KMS-11 (cell line): Measurements from ENCODE around the gene IMMP2L.

ENCODE experiments used
- H2AFZ ChIP-seq: fragments of 200-600 bp; sonication (generic); 2 replicates; pipeline ENCODE4 v1.6.1; 2016; ENCODE audit warnings: antibody characterized with exemption, mixed run types, low read depth
- H3K27ac ChIP-seq: fragments of 200-600 bp; sonication (generic); 2 replicates; pipeline ENCODE4 v1.6.1; 2016; ENCODE audit warnings: mild to moderate bottlenecking, mixed run types
- H3K27me3 ChIP-seq: fragments of 200-600 bp; sonication (generic); 2 replicates; pipeline ENCODE4 v1.6.1; 2017; ENCODE audit warnings: mild to moderate bottlenecking, low read depth, mixed run types, moderate library complexity; ENCODE audit not compliant: insufficient read depth
- H3K36me3 ChIP-seq: fragments of 200-600 bp; sonication (generic); 2 replicates; pipeline ENCODE4 v1.6.1; 2017; ENCODE audit warnings: mild to moderate bottlenecking, mixed run types; ENCODE audit not compliant: insufficient read depth
- H3K4me1 ChIP-seq: fragments of 200-600 bp; sonication (generic); 2 replicates; pipeline ENCODE4 v1.6.1; 2016; ENCODE audit warnings: mild to moderate bottlenecking, low read depth, mixed run types; ENCODE audit not compliant: poor library complexity, severe bottlenecking
- H3K4me2 ChIP-seq: fragments of 200-600 bp; sonication (generic); 2 replicates; pipeline ENCODE4 v1.7.0; 2016; ENCODE audit warnings: mild to moderate bottlenecking, mixed run types
- H3K4me3 ChIP-seq: fragments of 200-600 bp; sonication (generic); IDR thresholded peaks from 2 replicates; pipeline ENCODE4 v1.6.1; 2017; ENCODE audit warnings: low read depth, low read length, mixed read lengths; ENCODE audit not compliant: insufficient read depth
- H3K79me2 ChIP-seq: fragments of 200-600 bp; sonication (generic); 2 replicates; pipeline ENCODE4 v1.6.1; 2016; ENCODE audit warnings: low read depth, mixed run types; ENCODE audit not compliant: insufficient read depth
- H3K9ac ChIP-seq: fragments of 200-600 bp; sonication (generic); 2 replicates; pipeline ENCODE4 v1.6.1; 2016; ENCODE audit warnings: mild to moderate bottlenecking, mixed run types
- H4K20me1 ChIP-seq: fragments of 200-600 bp; sonication (generic); 2 replicates; pipeline ENCODE4 v1.6.1; 2016; ENCODE audit warnings: mild to moderate bottlenecking, mixed run types; ENCODE audit not compliant: insufficient read depth
- TF ChIP-seq, protein P1 (sequence below): fragments of 200-600 bp; sonication (generic); conservative IDR thresholded peaks from 2 replicates; pipeline ENCODE4 v1.6.1; 2017; ENCODE audit warnings: low read depth, mild to moderate bottlenecking, antibody characterized with exemption, low read length, moderate library complexity, mixed read lengths

The IMMP2L gene

DNA sequence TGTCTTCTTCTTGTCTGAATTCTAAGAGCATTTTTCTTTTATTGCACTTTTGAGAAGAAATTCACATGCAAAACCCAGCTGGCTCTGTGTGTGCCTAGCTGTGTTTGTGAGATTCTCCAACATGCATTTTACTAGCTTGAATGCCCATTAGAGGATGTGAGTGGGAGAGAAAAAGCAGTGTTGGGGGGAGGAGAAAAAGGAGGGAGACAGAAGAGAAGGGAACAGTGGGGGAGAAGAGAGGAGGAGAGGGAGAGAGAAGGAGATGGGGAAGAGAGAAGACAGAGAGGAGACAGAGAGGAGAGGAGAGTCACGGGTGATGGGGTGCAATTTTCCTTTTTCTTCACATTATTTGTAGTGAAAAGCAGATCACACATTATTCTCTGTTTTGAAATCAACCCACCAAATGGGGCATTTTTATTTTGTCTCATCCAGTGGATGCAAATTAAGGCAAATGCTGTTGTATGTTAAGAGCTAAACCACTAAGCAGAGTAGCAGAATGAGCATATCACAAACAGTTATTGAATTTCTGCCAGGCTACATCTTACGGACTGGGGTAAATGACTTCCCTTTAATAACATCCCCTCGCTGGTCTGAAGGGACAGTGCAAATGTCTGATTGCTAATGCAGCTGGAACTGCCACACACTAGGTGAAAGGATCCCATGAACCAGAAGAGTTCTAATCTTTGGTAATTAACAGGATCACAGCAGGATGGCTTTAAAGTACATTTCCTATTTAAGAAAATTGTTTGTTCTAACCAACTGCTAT lies 470.5 kb downstream of the IMMP2L start:
- H3K9ac ChIP-seq, result no peak overlapping the region
- H2AFZ ChIP-seq, result no peak overlapping the region
- no peaks in the 10 kb centered on the region for H3K27me3 ChIP-seq
- no peaks in the 10 kb centered on the region for H4K20me1 ChIP-seq
- peak overlapping the region; percentile 46; the same call in 1 of the 2 replicates for H3K27ac ChIP-seq
- no peaks in the 10 kb centered on the region for H3K36me3 ChIP-seq
- H3K79me2 ChIP-seq, result no peaks in the 10 kb centered on the region
- no peak overlapping the region for H3K4me3 ChIP-seq
- TF ChIP-seq, protein P1, sequence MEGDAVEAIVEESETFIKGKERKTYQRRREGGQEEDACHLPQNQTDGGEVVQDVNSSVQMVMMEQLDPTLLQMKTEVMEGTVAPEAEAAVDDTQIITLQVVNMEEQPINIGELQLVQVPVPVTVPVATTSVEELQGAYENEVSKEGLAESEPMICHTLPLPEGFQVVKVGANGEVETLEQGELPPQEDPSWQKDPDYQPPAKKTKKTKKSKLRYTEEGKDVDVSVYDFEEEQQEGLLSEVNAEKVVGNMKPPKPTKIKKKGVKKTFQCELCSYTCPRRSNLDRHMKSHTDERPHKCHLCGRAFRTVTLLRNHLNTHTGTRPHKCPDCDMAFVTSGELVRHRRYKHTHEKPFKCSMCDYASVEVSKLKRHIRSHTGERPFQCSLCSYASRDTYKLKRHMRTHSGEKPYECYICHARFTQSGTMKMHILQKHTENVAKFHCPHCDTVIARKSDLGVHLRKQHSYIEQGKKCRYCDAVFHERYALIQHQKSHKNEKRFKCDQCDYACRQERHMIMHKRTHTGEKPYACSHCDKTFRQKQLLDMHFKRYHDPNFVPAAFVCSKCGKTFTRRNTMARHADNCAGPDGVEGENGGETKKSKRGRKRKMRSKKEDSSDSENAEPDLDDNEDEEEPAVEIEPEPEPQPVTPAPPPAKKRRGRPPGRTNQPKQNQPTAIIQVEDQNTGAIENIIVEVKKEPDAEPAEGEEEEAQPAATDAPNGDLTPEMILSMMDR, result no peak
- H3K4me2 ChIP-seq, result peak overlapping the region; percentile 72
- H3K4me1 ChIP-seq, result peaks cover 65% of the 10 kb centered on the region

DNA sequence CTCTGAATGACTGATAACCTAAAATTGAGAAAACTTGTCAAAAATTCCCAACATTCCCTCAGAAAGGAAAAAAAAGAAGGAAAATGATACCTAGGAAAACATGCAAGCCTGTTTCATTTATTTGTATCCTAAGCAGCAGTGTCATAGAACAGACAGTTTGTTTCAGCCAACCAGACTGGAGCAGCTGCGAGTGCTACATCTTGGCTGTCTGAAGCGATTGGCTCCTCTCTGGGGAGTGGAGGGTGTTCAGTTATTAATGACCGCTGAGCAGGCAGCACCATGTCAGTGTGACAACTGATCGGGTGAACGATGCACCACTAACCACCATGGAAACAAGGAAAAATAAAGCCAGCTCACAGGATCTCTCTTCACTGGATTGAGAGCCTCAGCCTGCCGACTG lies 471.4 kb downstream of the IMMP2L start, which contains the start of gene LRRN3:
Gene LRRN3, plus strand, starts transcription at position 282 of the 400 bp plus-strand sequence. CDS start 31,646 bp downstream, outside the sequence.
- Histone ChIP-seq H3K27me3 (no peaks in the 10 kb centered on the region), H3K9ac (no peak within 1 kb of the TSS), H3K4me1 (peaks cover 65% of the 10 kb centered on the region), H2AFZ (no peak within 1 kb of the TSS), H3K4me3 (no peak within 1 kb of the TSS), H3K79me2 (no peaks in the 10 kb centered on the region), H4K20me1 (no peaks in the 10 kb centered on the region), H3K36me3 (no peaks in the 10 kb centered on the region), H3K27ac (peak within 1 kb of the TSS; percentile 46; the same call in 1 of the 2 replicates), H3K4me2 (peak within 1 kb of the TSS; percentile 72)
- TF ChIP-seq, protein P1, result no peak

DNA sequence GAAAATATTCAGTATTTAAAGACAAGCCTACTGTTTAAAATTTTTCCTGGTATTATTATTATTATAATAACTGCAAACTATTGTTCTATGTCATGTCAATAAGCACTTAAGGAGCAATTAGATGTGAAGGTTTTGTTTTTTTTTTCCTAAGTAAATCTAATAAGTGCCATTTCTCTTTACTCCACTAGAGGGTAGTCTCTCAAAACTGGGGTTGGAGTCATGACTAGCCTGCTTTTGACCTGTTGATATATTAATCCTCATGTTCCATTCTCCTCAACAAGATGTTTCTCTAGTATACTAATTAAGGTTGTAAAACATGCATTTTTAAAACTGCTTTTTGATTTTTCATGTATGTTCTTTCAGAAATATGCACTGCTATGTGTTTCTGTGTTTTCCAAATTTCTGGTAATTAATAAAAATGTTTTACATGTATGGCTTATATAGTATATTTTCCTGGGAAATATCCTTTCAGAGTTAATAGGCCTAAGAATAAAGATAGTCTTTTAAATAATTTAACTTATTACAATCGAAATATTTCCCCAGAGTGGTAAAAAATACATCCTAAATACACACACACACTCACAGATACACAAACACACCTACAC lies 472.4 kb downstream of the IMMP2L start:
- Histone ChIP-seq H3K4me1 (peaks cover 67% of the 10 kb centered on the region), H3K9ac (no peak overlapping the region), H3K4me2 (peak overlapping the region; percentile 21; the same call in 1 of the 2 replicates), H3K36me3 (no peaks in the 10 kb centered on the region), H4K20me1 (no peaks in the 10 kb centered on the region), H3K4me3 (no peak overlapping the region), H2AFZ (no peak overlapping the region), H3K27ac (no peak overlapping the region), H3K27me3 (no peaks in the 10 kb centered on the region), H3K79me2 (no peaks in the 10 kb centered on the region)
- TF ChIP-seq, protein P1, result peak; percentile 84

DNA sequence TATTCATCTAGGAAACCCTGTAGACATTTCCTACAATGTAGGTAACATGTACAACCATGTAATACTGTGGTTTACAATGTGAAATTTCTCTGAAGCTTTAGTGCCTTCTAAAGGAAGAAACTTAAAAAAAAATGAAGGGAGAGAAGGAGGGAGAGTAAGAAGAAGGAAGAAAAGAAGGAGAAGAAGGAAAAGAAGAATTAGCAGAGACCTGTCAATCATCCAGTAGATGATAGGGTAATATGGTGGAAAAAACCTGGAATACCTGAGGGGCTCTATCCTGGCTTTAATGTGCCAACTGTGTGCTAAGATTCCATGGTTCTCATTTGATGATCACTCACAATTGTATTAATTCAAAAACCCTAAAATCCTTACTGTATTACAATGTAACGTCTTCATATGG lies 474.0 kb downstream of the IMMP2L start:
- Histone ChIP-seq H3K36me3 (no peaks in the 10 kb centered on the region), H3K9ac (no peak overlapping the region), H2AFZ (no peak overlapping the region), H3K4me2 (no peak overlapping the region), H3K4me1 (peaks cover 65% of the 10 kb centered on the region), H3K79me2 (no peaks in the 10 kb centered on the region), H3K4me3 (no peak overlapping the region), H3K27me3 (no peaks in the 10 kb centered on the region), H3K27ac (no peak overlapping the region), H4K20me1 (no peaks in the 10 kb centered on the region)
- TF ChIP-seq, protein P1, result no peak
